K562 (cell line): Measurements from ENCODE around the gene ATP13A2. TPM values are rescaled to one million over a fixed set of nuclear protein-coding genes. Genes with fewer than 3 reads are reported as not detected.
A peak's percentile ranks its signal among the peaks of the same experiment; 100 is the strongest.

Source experiments
- ATAC-seq: fragments of 200-7000 bp; cut with Tn5 transposase; 3 replicates; pipeline ENCODE4 v1.9.1; 2020; ENCODE audit warnings: moderate library complexity
- BruUV-seq: library from RNA; stranded (reverse); fragments of 400-500 nt; replicated peaks from 2 replicates; lab custom pipeline; 2021; lab: Mats Ljungman, UMichigan
- CTCF ChIA-PET: fragments of 300-600 bp; formaldehyde crosslinking; extraction: SDS; loops from one replicate; lab custom pipeline; 2021; ENCODE audit warnings: low intra/inter-chr PET ratio; lab: Yijun Ruan, JAX
- POLR2A ChIA-PET: fragments of 300-600, 350-650 bp; sonication (Branson Sonifier 250); formaldehyde crosslinking; extraction: SDS; loops from one replicate; lab custom pipeline; 2021; ENCODE audit warnings: antibody characterized with exemption, inconsistent platforms; lab: Yijun Ruan, JAX
- DNase-seq, 4 experiments: peaks; one replicate each; pipeline versions ENCODE4 v3.0.0 to v3.0.0-alpha.2; 2011 to 2018; ENCODE audit warnings: low spot score in 3 of 4, mixed read lengths in 3 of 4; ENCODE audit errors: extremely low read depth in 1 of 4
- FAIRE-seq: peaks from 2 replicates; lab custom pipeline; 2011; peaks lifted over from hg19 to GRCh38; lab: Jason Lieb, UNC
- H2AFZ ChIP-seq: 2 replicates; pipeline ENCODE4 v1.6.0; 2011; ENCODE audit warnings: low read depth, low read length, control low read depth, inconsistent platforms
- H3K27ac ChIP-seq: fragments of 200-600 bp; 3 replicates; pipeline ENCODE4 v1.8.0; 2011; ENCODE audit warnings: low read depth, mild to moderate bottlenecking, control low read depth, inconsistent platforms, low read length, moderate library complexity, mixed read lengths; ENCODE audit errors: extremely low read depth
- H3K27me3 ChIP-seq, 2 experiments: fragments of 300-600 bp in 1 of 2; 2 replicates in 1 of 2; 3 replicates in 1 of 2; pipeline versions ENCODE4 v1.6.0 to v1.8.0; 2011; ENCODE audit warnings: inconsistent platforms in 2 of 2, low read length in 2 of 2, mild to moderate bottlenecking in 1 of 2, mixed read lengths in 1 of 2, moderate library complexity in 1 of 2; ENCODE audit not compliant: control insufficient read depth in 2 of 2, insufficient read depth in 2 of 2
- H3K36me3 ChIP-seq: fragments of 300-600 bp; 3 replicates; pipeline ENCODE4 v1.8.0; 2011; ENCODE audit warnings: mild to moderate bottlenecking, low read length, inconsistent platforms; ENCODE audit not compliant: control insufficient read depth, insufficient read depth
- H3K4me1 ChIP-seq, 2 experiments: fragments of 200-600 bp in 1 of 2; replicated peaks in 1 of 2; 2 replicates in 1 of 2; 3 replicates in 1 of 2; pipeline versions ENCODE4 v1.5.1 to v1.8.0; 2011; ENCODE audit warnings: inconsistent platforms in 2 of 2, low read length in 2 of 2, mild to moderate bottlenecking in 1 of 2, mixed read lengths in 1 of 2, moderate library complexity in 1 of 2; ENCODE audit not compliant: control insufficient read depth in 2 of 2, insufficient read depth in 2 of 2
- H3K4me2 ChIP-seq: 2 replicates; pipeline ENCODE4 v1.6.1; 2011; ENCODE audit warnings: low read length, control low read depth, inconsistent platforms, mixed read lengths; ENCODE audit not compliant: insufficient read depth
- H3K4me3 ChIP-seq: fragments of 200-600 bp; sonication (generic), shearing (Covaris generic); 2 replicates; pipeline ENCODE4 v1.5.1; 2016; ENCODE audit warnings: control low read depth, inconsistent platforms
- H3K79me2 ChIP-seq: fragments of 200-600 bp; 3 replicates; pipeline ENCODE4 v1.8.0; 2011; ENCODE audit warnings: low read length, inconsistent platforms; ENCODE audit not compliant: control insufficient read depth, insufficient read depth
- H3K9ac ChIP-seq, 2 experiments: 2 replicates each; pipeline versions ENCODE4 v1.6.0 to v1.6.1; 2011; ENCODE audit warnings: low read depth in 2 of 2, low read length in 2 of 2, control low read depth in 1 of 2, inconsistent platforms in 1 of 2, mild to moderate bottlenecking in 1 of 2, mixed read lengths in 1 of 2; ENCODE audit not compliant: insufficient read depth in 1 of 2
- H3K9me1 ChIP-seq: one replicate; pipeline ENCODE4 v1.6.0; 2011; ENCODE audit warnings: inconsistent platforms, mild to moderate bottlenecking, low read length, moderate library complexity; ENCODE audit not compliant: control insufficient read depth, insufficient read depth
- H3K9me3 ChIP-seq: replicated peaks from 2 replicates; pipeline ENCODE4 v1.5.1; 2011; ENCODE audit warnings: low read depth, low read length, inconsistent platforms; ENCODE audit not compliant: control insufficient read depth, insufficient read depth
- H4K20me1 ChIP-seq: replicated peaks from 2 replicates; pipeline ENCODE4 v1.6.1; 2011; ENCODE audit warnings: low read length, inconsistent platforms, mixed read lengths; ENCODE audit not compliant: control insufficient read depth, insufficient read depth
- ADNP ChIP-seq: fragments of 200-800 bp; sonication (Bioruptor generic); IDR thresholded peaks from 2 replicates; pipeline ENCODE4 v1.6.1; 2016; ENCODE audit warnings: missing genetic modification characterization, missing compliant biosample characterization
- ASH1L ChIP-seq: fragments of 450-650 bp; IDR thresholded peaks from 2 replicates; pipeline ENCODE4 v1.6.1; 2018; ENCODE audit warnings: borderline replicate concordance, mild to moderate bottlenecking, low read depth; ENCODE audit not compliant: partially characterized antibody
- CHD2 ChIP-seq: IDR thresholded peaks from 2 replicates; pipeline ENCODE4 v1.6.1; 2011; ENCODE audit warnings: low read depth, low read length
- FOXA1 ChIP-seq: fragments of 450-650 bp; IDR thresholded peaks from 2 replicates; pipeline ENCODE4 v1.6.1; 2016; ENCODE audit warnings: mild to moderate bottlenecking, borderline replicate concordance
- KDM2B ChIP-seq: fragments of 250-450 bp; sonication (Bioruptor Pico); IDR thresholded peaks from 2 replicates; pipeline ENCODE4 v1.8.0; 2021; ENCODE audit warnings: mild to moderate bottlenecking, moderate library complexity
- MCM5 ChIP-seq: fragments of 450-650 bp; IDR thresholded peaks from 2 replicates; pipeline ENCODE4 v1.6.1; 2016; ENCODE audit warnings: low read depth
- MIER1 ChIP-seq: fragments of 450-650 bp; IDR thresholded peaks from 2 replicates; pipeline ENCODE4 v1.6.1; 2016; ENCODE audit warnings: antibody characterized with exemption, mild to moderate bottlenecking, low read depth
- MYC ChIP-seq, 2 experiments: fragments of 250-450 bp in 1 of 2; sonication (Bioruptor Pico) in 1 of 2; IDR thresholded peaks; 2 replicates each; pipeline versions ENCODE4 v1.5.1 to v1.6.1; 2012 to 2021; ENCODE audit warnings: low read depth in 2 of 2, borderline replicate concordance in 1 of 2, improper control_type of control experiment in 1 of 2, low read length in 1 of 2, mild to moderate bottlenecking in 1 of 2, moderate library complexity in 1 of 2
- RNF2 ChIP-seq: sonication (generic); IDR thresholded peaks from 2 replicates; pipeline ENCODE4 v1.6.1; 2016
- TGIF2 ChIP-seq: sonication (generic); formaldehyde crosslinking; IDR thresholded peaks from 2 replicates; pipeline ENCODE4 v1.8.1; 2022; ENCODE audit warnings: mild to moderate bottlenecking, missing genetic modification reagents, moderate library complexity
- ZNF239 ChIP-seq: fragments of 250-450 bp; sonication (Bioruptor Pico); IDR thresholded peaks from 2 replicates; pipeline ENCODE4 v1.4.0; 2020; ENCODE audit warnings: mild to moderate bottlenecking
- ZNF644 ChIP-seq: fragments of 200-800 bp; sonication (Bioruptor generic); IDR thresholded peaks from 2 replicates; pipeline ENCODE4 v1.6.1; 2016; ENCODE audit warnings: low read depth, missing genetic modification characterization, missing compliant biosample characterization
- ZNF785 ChIP-seq: fragments of 250-450 bp; sonication (Bioruptor Pico); IDR thresholded peaks from 2 replicates; pipeline ENCODE4 v1.4.0; 2020; ENCODE audit warnings: mild to moderate bottlenecking
- ZSCAN32 ChIP-seq: fragments of 450-650 bp; formaldehyde crosslinking; IDR thresholded peaks from 2 replicates; pipeline ENCODE4 v1.4.0; 2020; ENCODE audit warnings: mild to moderate bottlenecking, moderate library complexity
- WGBS: fragments of 100-300 bp; shearing (Covaris generic); methylation state at CpG from one replicate; pipeline ENCODE4 v1.1.6; 2016; ENCODE audit warnings: low coverage, mixed read lengths; ENCODE audit not compliant: insufficient coverage; ENCODE audit errors: missing lambda C conversion rate; 5-methylcytosine and 5-hydroxymethylcytosine counted together
- in situ Hi-C: fragments of 300-500 bp; cut with MboI; formaldehyde crosslinking; loops from 4 replicates; pipeline ENCODE4 v1.15.0; 2018; ENCODE audit warnings: inconsistent platforms, mixed read lengths
- intact Hi-C: fragments of 100-400 bp; cut with micrococcal nuclease; formaldehyde crosslinking; loops from 2 replicates; pipeline ENCODE4 v1.14.2; 2022
- polyA plus RNA-seq, 8 experiments: library from polyadenylated mRNA; depleted of rRNA in 4 of 8; stranded (reverse) in 5 of 8; unstranded in 3 of 8; fragments of >200 nt; fragmentation: Nextera tagmentation in 2 of 8; fragmentation: Illumina TruSeq in 1 of 8; extraction: Ambion mirVana in 2 of 8; extraction: Trizol in 1 of 8; gene quantifications; 2 replicates each; pipeline versions ENCODE4 v1.2.1 to v1.2.3, GENCODE V29; 2011 to 2014; ENCODE audit warnings: inconsistent platforms in 1 of 8, missing spikeins in 1 of 8
- total RNA-seq, 7 experiments: library from RNA; depleted of rRNA in 6 of 7; stranded (reverse); fragments of >200 nt in 6 of 7; fragmentation: Illumina TruSeq in 2 of 7; extraction: Trizol in 2 of 7; gene quantifications; 2 replicates each; pipeline versions ENCODE4 v1.2.1 to v1.2.3, GENCODE V29; 2011 to 2021; ENCODE audit warnings: low replicate concordance in 1 of 7
- TF ChIP-seq, protein P1 (sequence below): fragments of 450-650 bp; IDR thresholded peaks from 2 replicates; pipeline ENCODE4 v1.6.1; 2018; ENCODE audit not compliant: partially characterized antibody
- TF ChIP-seq, protein P2 (sequence below): fragments of 150-350 bp; IDR thresholded peaks from 2 replicates; pipeline ENCODE4 v1.6.1; 2014; ENCODE audit warnings: low read depth, mild to moderate bottlenecking, low read length, borderline replicate concordance

The ATP13A2 gene
- total and polyA plus RNA-seq, 9 of the 15 experiments (the other 6 are each of a cell fraction or from before 2014, with no cell fraction given): 0.36 to 56.3 (median 16.3) TPM

DNA sequence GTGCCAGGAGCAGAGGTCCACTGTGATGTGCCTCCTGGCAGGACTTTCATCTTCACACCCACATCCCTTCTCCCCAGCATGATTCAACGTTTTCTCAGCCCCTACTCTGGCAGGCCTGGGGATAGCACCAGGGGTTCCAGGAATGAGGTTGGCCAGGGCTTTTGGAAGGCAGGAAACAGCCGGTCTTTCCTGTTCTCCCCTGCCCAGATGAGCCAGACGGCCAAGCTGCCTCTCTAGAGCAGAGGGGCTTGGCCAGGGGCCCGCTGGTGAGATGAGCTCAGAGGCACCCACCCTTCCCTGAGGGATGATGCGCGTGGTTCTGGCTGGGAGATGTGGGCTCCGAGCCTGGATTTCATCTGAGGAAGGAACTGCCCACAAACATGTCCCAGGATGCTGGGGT, 27.0 kb downstream of the ATP13A2 start (continued):
- TF ChIP-seq, protein P1, sequence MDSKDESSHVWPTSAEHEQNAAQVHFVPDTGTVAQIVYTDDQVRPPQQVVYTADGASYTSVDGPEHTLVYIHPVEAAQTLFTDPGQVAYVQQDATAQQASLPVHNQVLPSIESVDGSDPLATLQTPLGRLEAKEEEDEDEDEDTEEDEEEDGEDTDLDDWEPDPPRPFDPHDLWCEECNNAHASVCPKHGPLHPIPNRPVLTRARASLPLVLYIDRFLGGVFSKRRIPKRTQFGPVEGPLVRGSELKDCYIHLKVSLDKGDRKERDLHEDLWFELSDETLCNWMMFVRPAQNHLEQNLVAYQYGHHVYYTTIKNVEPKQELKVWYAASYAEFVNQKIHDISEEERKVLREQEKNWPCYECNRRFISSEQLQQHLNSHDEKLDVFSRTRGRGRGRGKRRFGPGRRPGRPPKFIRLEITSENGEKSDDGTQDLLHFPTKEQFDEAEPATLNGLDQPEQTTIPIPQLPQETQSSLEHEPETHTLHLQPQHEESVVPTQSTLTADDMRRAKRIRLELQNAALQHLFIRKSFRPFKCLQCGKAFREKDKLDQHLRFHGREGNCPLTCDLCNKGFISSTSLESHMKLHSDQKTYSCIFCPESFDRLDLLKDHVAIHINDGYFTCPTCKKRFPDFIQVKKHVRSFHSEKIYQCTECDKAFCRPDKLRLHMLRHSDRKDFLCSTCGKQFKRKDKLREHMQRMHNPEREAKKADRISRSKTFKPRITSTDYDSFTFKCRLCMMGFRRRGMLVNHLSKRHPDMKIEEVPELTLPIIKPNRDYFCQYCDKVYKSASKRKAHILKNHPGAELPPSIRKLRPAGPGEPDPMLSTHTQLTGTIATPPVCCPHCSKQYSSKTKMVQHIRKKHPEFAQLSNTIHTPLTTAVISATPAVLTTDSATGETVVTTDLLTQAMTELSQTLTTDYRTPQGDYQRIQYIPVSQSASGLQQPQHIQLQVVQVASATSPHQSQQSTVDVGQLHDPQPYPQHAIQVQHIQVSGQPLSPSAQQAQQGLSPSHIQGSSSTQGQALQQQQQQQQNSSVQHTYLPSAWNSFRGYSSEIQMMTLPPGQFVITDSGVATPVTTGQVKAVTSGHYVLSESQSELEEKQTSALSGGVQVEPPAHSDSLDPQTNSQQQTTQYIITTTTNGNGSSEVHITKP: no peak
- TF ChIP-seq ZNF644 (tag) (no peak), ZNF785 (CRISPR knock-in tag) (no peak), ZNF239 (no peak), MIER1 (no peak), ADNP (tag) (no peak), TGIF2 (no peak), RNF2 (no peak), KDM2B (CRISPR knock-in tag) (no peak)

DNA sequence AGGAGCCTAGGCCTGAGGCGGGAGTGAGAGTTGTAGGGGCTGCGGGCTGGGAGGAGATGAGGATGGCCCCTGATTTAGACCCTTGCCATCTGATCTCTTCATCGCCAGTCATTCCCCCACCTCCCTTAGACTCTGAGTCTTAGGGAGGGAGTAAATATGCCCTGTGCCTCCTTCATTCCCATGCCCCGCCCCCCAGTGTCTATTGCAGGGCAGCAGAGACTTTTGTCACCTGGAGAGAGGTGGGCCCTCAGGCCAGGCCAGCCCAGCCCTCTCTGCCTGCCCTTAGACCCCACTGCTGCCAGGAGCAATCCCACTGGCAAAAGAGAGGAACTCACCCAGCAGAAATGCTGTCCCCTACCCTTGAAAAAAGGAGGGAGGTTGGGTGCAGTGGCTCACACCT, 28.1 kb downstream of the ATP13A2 start:
- no peaks in the 10 kb centered on the region for H3K9me3 ChIP-seq
- no TSS peak for BruUV-seq
- H3K9ac ChIP-seq: peak overlapping the region in 1 of 2 experiments; percentile 14; a peak in 1 of 4 replicates
- in situ Hi-C loops: no loop called here
- peaks cover 17 to 21% of the 10 kb centered on the region in 2 experiments; a peak in 3 of 5 replicates for H3K27me3 ChIP-seq
- DNase-seq (no peak), FAIRE-seq (no peak), ATAC-seq (no peak)
- H3K36me3 ChIP-seq: peaks cover 13% of the 10 kb centered on the region; the same call in 1 of the 3 replicates
- ChIA-PET POLR2A (no interaction called here), CTCF (no interaction called here)
- intact Hi-C loops: no loop called here
- no peaks in the 10 kb centered on the region for H3K79me2 ChIP-seq
- no peak overlapping the region for H3K4me2 ChIP-seq
- H3K9me1 ChIP-seq: peaks cover 4% of the 10 kb centered on the region
- H4K20me1 ChIP-seq: peaks cover 11% of the 10 kb centered on the region
- no peak overlapping the region for H3K4me3 ChIP-seq
- 58% methylated on average over 3 of the region's 4 CpGs for WGBS
- H3K27ac ChIP-seq: no peak overlapping the region
- H2AFZ ChIP-seq: no peak overlapping the region
- H3K4me1 ChIP-seq: peaks cover 0 to 29% of the 10 kb centered on the region in 2 experiments; a peak in 2 of 5 replicates
- TF ChIP-seq, protein P2, sequence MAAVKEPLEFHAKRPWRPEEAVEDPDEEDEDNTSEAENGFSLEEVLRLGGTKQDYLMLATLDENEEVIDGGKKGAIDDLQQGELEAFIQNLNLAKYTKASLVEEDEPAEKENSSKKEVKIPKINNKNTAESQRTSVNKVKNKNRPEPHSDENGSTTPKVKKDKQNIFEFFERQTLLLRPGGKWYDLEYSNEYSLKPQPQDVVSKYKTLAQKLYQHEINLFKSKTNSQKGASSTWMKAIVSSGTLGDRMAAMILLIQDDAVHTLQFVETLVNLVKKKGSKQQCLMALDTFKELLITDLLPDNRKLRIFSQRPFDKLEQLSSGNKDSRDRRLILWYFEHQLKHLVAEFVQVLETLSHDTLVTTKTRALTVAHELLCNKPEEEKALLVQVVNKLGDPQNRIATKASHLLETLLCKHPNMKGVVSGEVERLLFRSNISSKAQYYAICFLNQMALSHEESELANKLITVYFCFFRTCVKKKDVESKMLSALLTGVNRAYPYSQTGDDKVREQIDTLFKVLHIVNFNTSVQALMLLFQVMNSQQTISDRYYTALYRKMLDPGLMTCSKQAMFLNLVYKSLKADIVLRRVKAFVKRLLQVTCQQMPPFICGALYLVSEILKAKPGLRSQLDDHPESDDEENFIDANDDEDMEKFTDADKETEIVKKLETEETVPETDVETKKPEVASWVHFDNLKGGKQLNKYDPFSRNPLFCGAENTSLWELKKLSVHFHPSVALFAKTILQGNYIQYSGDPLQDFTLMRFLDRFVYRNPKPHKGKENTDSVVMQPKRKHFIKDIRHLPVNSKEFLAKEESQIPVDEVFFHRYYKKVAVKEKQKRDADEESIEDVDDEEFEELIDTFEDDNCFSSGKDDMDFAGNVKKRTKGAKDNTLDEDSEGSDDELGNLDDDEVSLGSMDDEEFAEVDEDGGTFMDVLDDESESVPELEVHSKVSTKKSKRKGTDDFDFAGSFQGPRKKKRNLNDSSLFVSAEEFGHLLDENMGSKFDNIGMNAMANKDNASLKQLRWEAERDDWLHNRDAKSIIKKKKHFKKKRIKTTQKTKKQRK: no peak
- TF ChIP-seq MCM5: no peak
- no peak for TF ChIP-seq MYC (IDR thresholded peaks at IDR 0.05; ENCODE audit: low read depth, low read length)
- TF ChIP-seq MYC (CRISPR knock-in tag; IDR thresholded peaks at IDR 0.05; ENCODE audit: borderline replicate concordance, low read depth): no peak
- TF ChIP-seq CHD2: no peak
- no peak for TF ChIP-seq ZSCAN32 (CRISPR knock-in tag)
- no peak for TF ChIP-seq ASH1L
- TF ChIP-seq FOXA1: no peak
